NCI-H1694 treated with DMSO at 0.1 percent for 48 hours (cell line): ENCODE measurements around the gene RUFY1.
"Not testable (repeated sequence)": the region's sequence is repeated elsewhere in the genome, so short reads cannot be mapped to it uniquely, and the experiment has no call there.

ENCODE experiments used
- DNase-seq: peaks from one replicate; lab custom pipeline; 2025; lab: John Stamatoyannopoulos, UW

The RUFY1 gene

GRCh38 chr5:179623906-179624741, 73.8 kb downstream of the RUFY1 start:
- no peak for DNase-seq

- DNase-seq = no peak
Observed at GRCh38 chr5:179624841-179625271, 74.5 kb downstream of the RUFY1 start.

DNA sequence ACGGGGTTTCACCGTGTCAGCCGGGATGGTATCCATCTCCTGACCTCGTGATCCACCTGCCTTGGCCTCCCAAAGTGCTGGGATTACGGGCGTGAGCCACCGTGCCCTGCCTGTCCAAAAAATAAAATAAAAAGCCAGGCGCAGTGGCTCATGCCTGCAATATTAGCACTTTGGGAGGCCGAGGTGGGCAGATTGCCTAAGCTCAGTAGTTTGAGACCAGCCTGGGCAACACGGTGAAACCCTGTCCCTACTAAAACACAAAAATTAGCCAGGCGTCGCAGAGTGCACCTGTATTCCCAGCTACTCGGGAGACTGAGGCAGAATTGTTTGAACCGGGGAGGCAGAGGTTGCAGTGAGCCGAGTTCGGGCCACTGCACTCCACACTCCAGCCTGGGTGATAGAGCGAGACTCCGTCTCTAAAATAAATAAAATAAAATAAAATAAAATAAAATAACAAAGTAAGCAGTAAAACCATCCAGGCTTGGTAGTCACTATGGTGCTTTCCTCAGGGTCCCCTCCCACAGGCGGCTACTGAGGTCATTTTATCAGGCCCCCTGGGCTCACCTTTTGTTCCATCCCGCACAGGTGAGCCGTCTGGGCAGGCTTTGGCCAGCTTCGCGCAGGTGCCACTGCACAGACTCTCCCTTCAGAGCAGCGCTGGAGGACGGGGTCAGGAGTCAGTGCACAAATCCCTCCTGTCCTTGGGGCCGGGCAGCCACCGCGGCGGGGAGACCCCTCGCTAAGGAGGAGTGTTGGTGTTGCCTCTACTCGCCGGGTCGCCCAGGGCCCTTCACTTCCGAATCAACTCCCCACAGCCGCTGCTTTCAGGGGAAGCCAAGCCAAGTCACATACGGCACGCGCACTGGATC, 83.4 kb downstream of the RUFY1 start:
- not testable (repeated sequence) for DNase-seq

- not testable (repeated sequence) for DNase-seq
Observed at GRCh38 chr5:179634370-179635172, 84.2 kb downstream of the RUFY1 start.

GRCh38 chr5:179639296-179639695, 88.9 kb downstream of the RUFY1 start:
- DNase-seq = not testable (repeated sequence)

- not testable (repeated sequence) for DNase-seq
Observed at GRCh38 chr5:179641745-179642144, 91.4 kb downstream of the RUFY1 start.

DNA sequence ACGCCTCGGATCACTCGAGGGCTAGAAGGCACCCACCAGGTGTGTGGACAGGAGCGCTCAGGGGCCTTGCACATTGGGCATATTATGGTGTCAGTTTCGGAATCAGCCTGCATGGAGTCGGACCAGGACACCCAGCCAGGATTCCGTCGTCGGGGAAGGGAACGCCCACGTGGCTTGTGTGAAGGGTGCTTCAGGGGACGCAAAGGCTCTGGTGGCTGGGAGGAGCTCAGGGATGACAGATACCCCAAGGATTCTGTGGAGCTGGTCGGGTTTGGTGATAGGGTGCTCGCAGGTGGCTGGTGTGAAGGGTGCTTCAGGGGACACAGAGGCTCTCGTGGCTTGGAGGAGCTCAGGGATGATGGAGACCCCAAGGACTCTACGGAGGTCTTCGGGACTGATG, 92.3 kb downstream of the RUFY1 start:
- not testable (repeated sequence) for DNase-seq

DNA sequence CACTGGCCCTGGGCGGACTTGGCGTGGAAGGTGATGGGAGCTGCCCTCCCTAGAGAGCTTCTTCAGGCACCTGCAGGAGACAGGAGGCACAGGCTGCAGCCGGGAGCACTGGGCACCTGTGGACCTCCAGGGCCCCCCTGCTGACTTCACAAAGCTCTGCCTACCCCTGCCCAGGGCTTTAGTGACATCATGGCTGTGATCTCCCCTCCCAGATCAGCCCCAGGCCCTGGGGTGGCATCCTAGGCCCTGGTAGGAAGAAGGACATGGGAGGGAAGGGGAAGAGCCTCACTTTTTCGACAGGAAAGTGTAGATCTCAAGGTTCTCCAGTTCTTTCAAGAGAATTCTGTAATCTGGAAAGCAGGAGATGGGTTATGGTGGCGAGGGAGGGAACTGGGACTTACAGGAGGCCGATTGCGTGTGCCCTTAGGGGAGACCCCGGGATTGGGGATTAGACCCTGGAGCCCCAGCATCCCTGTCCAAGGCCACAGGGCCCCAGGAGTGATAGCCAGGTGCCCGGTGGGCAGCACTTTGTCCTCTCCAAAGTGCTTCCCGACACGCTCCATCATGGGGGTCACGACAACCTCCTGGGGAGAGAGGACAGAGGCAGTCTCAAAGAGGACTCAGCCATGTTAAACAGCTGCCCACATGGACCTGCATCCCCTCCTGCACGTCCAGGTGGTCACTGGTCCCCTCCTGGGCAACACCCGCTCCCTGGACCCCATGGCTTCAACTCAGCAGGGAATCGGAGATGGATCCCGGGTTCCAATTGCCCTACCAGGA, 93.0 kb downstream of the RUFY1 start:
- not testable (repeated sequence) for DNase-seq

DNA sequence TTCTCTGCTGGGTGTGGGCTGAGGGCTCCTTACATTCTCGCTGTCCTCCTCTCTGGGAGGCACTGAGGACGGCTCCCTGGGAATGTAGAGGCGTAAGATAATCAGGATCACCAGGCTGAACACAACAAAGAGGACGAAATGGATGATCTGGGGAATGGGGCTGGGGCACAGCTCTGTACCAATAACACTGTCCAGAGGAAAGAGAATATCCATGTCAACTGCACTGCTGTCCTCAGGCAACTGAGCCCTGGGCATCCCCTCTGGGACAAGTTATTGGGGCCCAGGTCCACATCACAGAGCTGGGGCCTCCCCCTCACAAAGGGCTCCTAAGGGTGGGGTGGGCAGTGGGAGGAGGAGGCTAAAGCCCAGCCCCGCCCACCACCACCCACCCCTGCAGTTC, 94.4 kb downstream of the RUFY1 start:
- not testable (repeated sequence) for DNase-seq

- no peak for DNase-seq
Observed at GRCh38 chr5:179648410-179648809, 98.1 kb downstream of the RUFY1 start.

- DNase-seq = not testable (repeated sequence)
Observed at GRCh38 chr5:179649166-179649703, 98.9 kb downstream of the RUFY1 start.

DNA sequence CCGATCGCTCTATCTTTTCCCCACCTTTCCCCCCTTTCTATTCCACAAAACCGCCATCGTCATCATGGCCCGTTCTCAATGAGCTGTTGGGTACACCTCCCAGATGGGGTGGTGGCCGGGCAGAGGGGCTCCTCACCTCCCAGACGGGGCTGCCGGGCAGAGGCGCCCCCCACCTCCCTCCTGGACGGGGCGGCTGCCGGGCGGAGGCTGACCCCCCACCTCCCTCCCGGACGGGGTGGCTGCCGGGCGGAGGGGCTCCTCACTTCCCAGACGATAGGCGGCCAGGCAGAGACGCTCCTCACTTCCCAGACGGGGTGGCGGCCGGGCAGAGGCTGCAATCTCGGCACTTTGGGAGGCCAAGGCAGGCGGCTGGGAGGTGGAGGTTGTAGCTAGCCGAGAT, 99.9 kb downstream of the RUFY1 start:
- DNase-seq = not testable (repeated sequence)

- not testable (repeated sequence) for DNase-seq
Observed at GRCh38 chr5:179653135-179653534, 102.8 kb downstream of the RUFY1 start.

- DNase-seq = not testable (repeated sequence)
Observed at GRCh38 chr5:179657302-179658178, 107.2 kb downstream of the RUFY1 start.

GRCh38 chr5:179658179-179658856, 108.0 kb downstream of the RUFY1 start:
- not testable (repeated sequence) for DNase-seq
